SK-N-SH treated with all-trans-retinoic acid at 6 μM for 48 hours (cell line): ENCODE measurements around the gene CARS1.

Experiments
- ARNTL ChIP-seq: fragments of 450-650 bp; formaldehyde crosslinking; IDR thresholded peaks from 2 replicates; pipeline ENCODE4 v1.5.0; 2020; ENCODE audit warnings: low read depth, mild to moderate bottlenecking, moderate library complexity, borderline replicate concordance
- TCF4 ChIP-seq: fragments of 250-450 bp; sonication (Bioruptor Pico); IDR thresholded peaks from 2 replicates; pipeline ENCODE4 v1.8.0; 2021; ENCODE audit warnings: mild to moderate bottlenecking, moderate library complexity, borderline replicate concordance

DNA sequence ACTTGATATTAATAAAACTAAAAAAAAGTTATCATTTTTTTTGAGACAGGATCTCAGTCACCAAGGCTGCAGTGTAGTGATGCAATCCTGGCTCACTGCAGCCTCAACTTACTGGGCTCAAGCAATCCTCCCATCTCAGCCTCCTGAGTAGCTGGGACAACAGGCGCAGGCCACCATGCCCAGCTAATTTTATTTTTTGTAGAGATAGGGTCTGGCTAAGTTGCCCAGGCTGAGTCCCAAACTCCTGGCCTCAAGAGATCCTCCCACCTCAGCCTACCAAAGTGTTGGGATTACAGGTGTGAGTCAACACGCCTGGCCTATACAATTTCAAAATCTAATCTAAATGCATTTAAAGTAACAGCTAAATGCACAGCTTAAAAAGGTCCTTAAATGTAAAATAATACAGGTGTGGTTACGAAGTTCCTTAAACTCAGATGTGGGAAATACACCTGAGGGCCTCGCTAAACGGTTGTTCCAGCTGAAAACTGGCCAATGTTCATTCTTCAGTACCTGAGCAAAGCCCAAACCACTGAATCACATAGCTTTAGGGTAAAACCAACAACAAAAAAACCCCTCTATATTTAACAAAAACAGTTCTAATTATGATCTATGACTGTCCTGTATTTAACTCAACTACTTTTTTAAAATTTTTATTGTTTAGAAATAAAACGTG lies 76.9 kb downstream of the CARS1 start:
- TF ChIP-seq TCF4 (CRISPR knock-in tag) = no peak
- no peak for TF ChIP-seq ARNTL (CRISPR knock-in tag)
